Measurements from ENCODE around the gene MCF2L2. TPM values are rescaled to one million over a fixed set of nuclear protein-coding genes. Genes with fewer than 3 reads are reported as not detected.
"Not testable (repeated sequence)": the region's sequence is repeated elsewhere in the genome, so short reads cannot be mapped to it uniquely, and the experiment has no call there.

The MCF2L2 gene
- total RNA-seq, 1 donor from 2014 or later: not detected

- H3K4me1 ChIP-seq: no peaks in the 10 kb centered on the region
- no peak overlapping the region for H3K4me3 ChIP-seq
- intact Hi-C loops (cut with DNase I): loop anchor here (2.0 kb wide), 1 partner anchor 298 kb away; no protein-coding TSS in a partner anchor
- no peaks in the 10 kb centered on the region for H3K36me3 ChIP-seq
- no peaks in the 10 kb centered on the region for H3K27me3 ChIP-seq
- DNase-seq (ENCODE audit: low spot score in 2 of 2): no peak
- H3K9me3 ChIP-seq: no peaks in the 10 kb centered on the region
- TF ChIP-seq CTCF (IDR thresholded peaks at IDR 0.05): no peak
- no peak overlapping the region for H3K27ac ChIP-seq
These were observed 40.0 kb upstream of the MCF2L2 start for GRCh38 chr3:183468424-183468823.

- no peak for DNase-seq (ENCODE audit: low spot score in 2 of 2)
- Histone ChIP-seq H3K4me3 (no peak overlapping the region), H3K4me1 (no peaks in the 10 kb centered on the region), H3K27ac (no peak overlapping the region), H3K9me3 (no peaks in the 10 kb centered on the region), H3K27me3 (no peaks in the 10 kb centered on the region), H3K36me3 (no peaks in the 10 kb centered on the region)
- no peak for TF ChIP-seq CTCF (IDR thresholded peaks at IDR 0.05)
- intact Hi-C loops (cut with DNase I): no loop called here
These were observed 38.2 kb upstream of the MCF2L2 start for GRCh38 chr3:183466575-183466974.

GRCh38 chr3:183465710-183466109 lies 37.3 kb upstream of the MCF2L2 start:
- H3K4me3 ChIP-seq; H3K4me1 ChIP-seq; H3K36me3 ChIP-seq; H3K27me3 ChIP-seq; H3K27ac ChIP-seq; DNase-seq (ENCODE audit: low spot score in 2 of 2); intact Hi-C loops (cut with DNase I); H3K9me3 ChIP-seq: not testable (repeated sequence)

- H3K27me3 ChIP-seq: no peaks in the 10 kb centered on the region
- no peak overlapping the region for H3K27ac ChIP-seq
- no peaks in the 10 kb centered on the region for H3K4me1 ChIP-seq
- H3K9me3 ChIP-seq: no peaks in the 10 kb centered on the region
- H3K4me3 ChIP-seq: no peak overlapping the region
- no peak for TF ChIP-seq CTCF (IDR thresholded peaks at IDR 0.05)
- DNase-seq (ENCODE audit: low spot score in 2 of 2): no peak
- H3K36me3 ChIP-seq: no peaks in the 10 kb centered on the region
- intact Hi-C loops (cut with DNase I): no loop called here
These were observed 36.1 kb upstream of the MCF2L2 start for GRCh38 chr3:183464480-183464879.

GRCh38 chr3:183460081-183461055 lies 31.9 kb upstream of the MCF2L2 start:
- Histone ChIP-seq H3K4me3 (no peak overlapping the region), H3K27ac (no peak overlapping the region), H3K27me3 (no peaks in the 10 kb centered on the region), H3K9me3 (no peaks in the 10 kb centered on the region), H3K4me1 (no peaks in the 10 kb centered on the region), H3K36me3 (no peaks in the 10 kb centered on the region)
- TF ChIP-seq CTCF (IDR thresholded peaks at IDR 0.05): no peak
- DNase-seq (ENCODE audit: low spot score in 2 of 2): no peak
- intact Hi-C loops (cut with DNase I): no loop called here

- no peak for TF ChIP-seq CTCF (IDR thresholded peaks at IDR 0.05)
- Histone ChIP-seq H3K36me3 (no peaks in the 10 kb centered on the region), H3K4me3 (no peak overlapping the region), H3K4me1 (no peaks in the 10 kb centered on the region), H3K9me3 (no peaks in the 10 kb centered on the region), H3K27ac (no peak overlapping the region), H3K27me3 (no peaks in the 10 kb centered on the region)
- intact Hi-C loops (cut with DNase I): no loop called here
- no peak for DNase-seq (ENCODE audit: low spot score in 2 of 2)
These were observed 26.7 kb upstream of the MCF2L2 start for GRCh38 chr3:183455089-183455488.
